Measurements from ENCODE around the gene GOSR2. TPM values are rescaled to one million over a fixed set of nuclear protein-coding genes. Genes with fewer than 3 reads are reported as not detected.

Gene GOSR2
- total and polyA plus RNA-seq, 2 experiments from 2014 or later, result 47.7 to 62.8 TPM

DNA sequence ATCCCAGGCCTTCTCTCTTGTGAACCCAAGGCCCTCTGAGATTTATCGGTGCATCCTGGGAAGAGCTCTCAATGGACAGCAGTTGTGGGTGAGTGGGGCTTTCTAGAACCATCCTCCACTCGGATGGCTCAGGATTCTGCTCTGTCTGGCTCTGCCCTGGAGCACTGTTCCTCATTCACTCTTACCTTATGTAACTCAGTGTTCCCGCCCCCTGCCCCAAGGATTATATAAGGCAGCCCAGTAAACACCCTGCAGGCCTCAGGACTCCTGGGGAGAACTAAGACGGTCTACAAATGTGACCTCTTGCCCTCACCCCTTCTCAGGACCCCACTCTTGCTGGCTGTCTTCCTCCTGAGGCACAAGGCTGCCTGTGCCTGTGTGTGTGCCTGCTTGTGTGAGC lies 52.3 kb downstream of the GOSR2 start:
- WGBS (ENCODE audit: low lambda C conversion rate, missing lambda C conversion rate), result 67% methylated on average over 4 of the region's 4 CpGs
- TF ChIP-seq EZH2 (IDR thresholded peaks at IDR 0.05; ENCODE audit: borderline replicate concordance) (no peak), EZH2phosphoT487 (IDR thresholded peaks at IDR 0.05; ENCODE audit: low read depth, severe bottlenecking, unreplicated experiment) (no peak)
- TF ChIP-seq, protein P1, sequence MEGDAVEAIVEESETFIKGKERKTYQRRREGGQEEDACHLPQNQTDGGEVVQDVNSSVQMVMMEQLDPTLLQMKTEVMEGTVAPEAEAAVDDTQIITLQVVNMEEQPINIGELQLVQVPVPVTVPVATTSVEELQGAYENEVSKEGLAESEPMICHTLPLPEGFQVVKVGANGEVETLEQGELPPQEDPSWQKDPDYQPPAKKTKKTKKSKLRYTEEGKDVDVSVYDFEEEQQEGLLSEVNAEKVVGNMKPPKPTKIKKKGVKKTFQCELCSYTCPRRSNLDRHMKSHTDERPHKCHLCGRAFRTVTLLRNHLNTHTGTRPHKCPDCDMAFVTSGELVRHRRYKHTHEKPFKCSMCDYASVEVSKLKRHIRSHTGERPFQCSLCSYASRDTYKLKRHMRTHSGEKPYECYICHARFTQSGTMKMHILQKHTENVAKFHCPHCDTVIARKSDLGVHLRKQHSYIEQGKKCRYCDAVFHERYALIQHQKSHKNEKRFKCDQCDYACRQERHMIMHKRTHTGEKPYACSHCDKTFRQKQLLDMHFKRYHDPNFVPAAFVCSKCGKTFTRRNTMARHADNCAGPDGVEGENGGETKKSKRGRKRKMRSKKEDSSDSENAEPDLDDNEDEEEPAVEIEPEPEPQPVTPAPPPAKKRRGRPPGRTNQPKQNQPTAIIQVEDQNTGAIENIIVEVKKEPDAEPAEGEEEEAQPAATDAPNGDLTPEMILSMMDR (IDR thresholded peaks at IDR 0.05; ENCODE audit: poor library complexity), result no peak
- Histone ChIP-seq H3K27me3 (peaks cover 68% of the 10 kb centered on the region), H3K9me2 (replicated peaks; ENCODE audit: insufficient read depth) (no peaks in the 10 kb centered on the region), H3K4me1 (ENCODE audit: insufficient read depth) (peaks cover 9% of the 10 kb centered on the region), H2AFZ (no peak overlapping the region), H3K9me3 (ENCODE audit: low read depth) (no peaks in the 10 kb centered on the region), H3K79me2 (no peaks in the 10 kb centered on the region), H3K36me3 (replicated peaks; ENCODE audit: insufficient read depth, low read depth) (no peaks in the 10 kb centered on the region), H3K4me2 (no peak overlapping the region), H3K4me3 (no peak overlapping the region), H4K20me1 (ENCODE audit: insufficient read depth, poor library complexity, severe bottlenecking) (no peaks in the 10 kb centered on the region), H3K27ac (no peak overlapping the region)
- no peak for DNase-seq (ENCODE audit: low spot score)

DNA sequence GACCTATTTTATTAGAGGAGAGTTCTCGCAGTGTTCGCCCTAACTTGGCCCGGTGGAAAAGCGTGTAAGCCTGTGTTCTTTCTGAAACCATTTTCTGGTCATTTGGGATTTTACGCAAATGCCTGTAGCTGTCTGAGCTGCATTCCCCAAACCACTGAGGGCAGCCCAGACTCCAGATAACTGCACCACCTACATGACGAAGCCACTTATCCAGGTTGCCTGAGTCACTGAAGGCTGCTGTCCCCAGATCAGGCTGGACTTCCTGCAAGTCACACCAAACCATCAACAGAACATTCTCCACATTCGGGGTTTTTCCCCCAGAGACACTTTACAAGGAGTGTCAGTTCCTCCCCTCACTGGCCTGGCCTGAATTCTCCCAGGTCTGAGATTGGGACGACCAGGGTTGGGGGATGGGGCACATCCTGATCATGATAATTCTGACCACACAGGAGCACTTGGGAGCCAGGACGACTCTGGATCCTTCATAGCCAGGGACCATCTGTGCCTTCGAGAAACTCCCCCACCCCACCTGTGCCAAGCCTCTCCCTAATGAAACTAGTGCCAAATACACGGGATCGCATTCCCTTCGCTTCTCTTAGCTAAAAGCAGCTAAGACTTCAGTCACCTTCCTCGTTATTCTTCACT lies 53.8 kb downstream of the GOSR2 start:
- Histone ChIP-seq H3K4me3 (no peak overlapping the region), H3K36me3 (replicated peaks; ENCODE audit: insufficient read depth, low read depth) (no peaks in the 10 kb centered on the region), H3K4me2 (no peak overlapping the region), H3K4me1 (ENCODE audit: insufficient read depth) (peaks cover 9% of the 10 kb centered on the region), H2AFZ (no peak overlapping the region), H4K20me1 (ENCODE audit: insufficient read depth, poor library complexity, severe bottlenecking) (no peaks in the 10 kb centered on the region), H3K27me3 (peaks cover 79% of the 10 kb centered on the region), H3K9me3 (ENCODE audit: low read depth) (no peaks in the 10 kb centered on the region), H3K79me2 (no peaks in the 10 kb centered on the region), H3K9me2 (replicated peaks; ENCODE audit: insufficient read depth) (no peaks in the 10 kb centered on the region), H3K27ac (no peak overlapping the region)
- no peak for DNase-seq (ENCODE audit: low spot score)
- TF ChIP-seq EZH2phosphoT487 (IDR thresholded peaks at IDR 0.05; ENCODE audit: low read depth, severe bottlenecking, unreplicated experiment) (no peak), EZH2 (IDR thresholded peaks at IDR 0.05; ENCODE audit: borderline replicate concordance) (no peak)
- TF ChIP-seq, protein P1 (IDR thresholded peaks at IDR 0.05; ENCODE audit: poor library complexity), result no peak
- WGBS (ENCODE audit: low lambda C conversion rate, missing lambda C conversion rate), result 52% methylated on average over 14 of the region's 14 CpGs

DNA sequence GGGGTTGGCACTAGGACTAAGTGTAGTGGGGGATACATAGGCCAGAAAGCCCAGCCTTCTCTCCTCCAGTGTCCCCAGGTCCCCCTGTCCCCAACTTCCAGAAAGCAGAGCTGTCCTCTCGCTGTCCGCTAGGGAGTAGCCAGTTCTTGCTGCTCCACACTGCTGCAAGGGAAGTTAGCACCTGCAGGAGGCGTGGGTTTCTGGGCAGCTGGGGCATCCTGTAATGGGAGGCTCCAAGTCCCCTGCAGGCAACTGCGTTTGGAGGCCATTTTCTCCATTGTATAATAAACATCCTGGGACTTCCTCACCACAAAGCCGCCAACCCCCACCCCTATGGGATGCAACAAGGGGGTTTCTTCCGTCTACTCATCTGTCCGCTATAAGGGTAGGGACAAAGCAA lies 54.4 kb downstream of the GOSR2 start:
- Histone ChIP-seq H3K9me2 (replicated peaks; ENCODE audit: insufficient read depth) (no peaks in the 10 kb centered on the region), H4K20me1 (ENCODE audit: insufficient read depth, poor library complexity, severe bottlenecking) (no peaks in the 10 kb centered on the region), H3K4me3 (no peak overlapping the region), H3K36me3 (replicated peaks; ENCODE audit: insufficient read depth, low read depth) (no peaks in the 10 kb centered on the region), H3K79me2 (no peaks in the 10 kb centered on the region), H3K27me3 (peaks cover 82% of the 10 kb centered on the region), H3K9me3 (ENCODE audit: low read depth) (no peaks in the 10 kb centered on the region), H2AFZ (no peak overlapping the region), H3K4me1 (ENCODE audit: insufficient read depth) (peaks cover 9% of the 10 kb centered on the region), H3K4me2 (peak overlapping the region; percentile 99), H3K27ac (no peak overlapping the region)
- WGBS (ENCODE audit: low lambda C conversion rate, missing lambda C conversion rate), result 9% methylated on average over 7 of the region's 7 CpGs
- TF ChIP-seq EZH2phosphoT487 (IDR thresholded peaks at IDR 0.05; ENCODE audit: low read depth, severe bottlenecking, unreplicated experiment) (no peak), EZH2 (IDR thresholded peaks at IDR 0.05; ENCODE audit: borderline replicate concordance) (no peak)
- TF ChIP-seq, protein P1 (IDR thresholded peaks at IDR 0.05; ENCODE audit: poor library complexity), result peak; percentile 25
- peak; percentile 65 for DNase-seq (ENCODE audit: low spot score)

All from hepatocyte (in vitro differentiated cells).